AG04450 (cell line): ENCODE data around the gene GTPBP4. TPM values are rescaled to one million over a fixed set of nuclear protein-coding genes. Genes with fewer than 3 reads are reported as not detected.

ENCODE experiments used
- CTCF ChIA-PET: fragments of 300-600, 350-600 bp; formaldehyde crosslinking; extraction: SDS; loops from one replicate; lab custom pipeline; 2022; ENCODE audit warnings: antibody characterized with exemption, inconsistent platforms; lab: Charles Lee
- POLR2A ChIA-PET: fragments of 350-600 bp; formaldehyde crosslinking; extraction: SDS; loops from one replicate; lab custom pipeline; 2021; ENCODE audit warnings: antibody characterized with exemption, inconsistent platforms; lab: Yijun Ruan, JAX
- DNase-seq: peaks from one replicate; pipeline ENCODE4 v3.0.0-alpha.2; 2011; ENCODE audit warnings: low read depth, low spot score
- H3K27ac ChIP-seq: one replicate; pipeline ENCODE4 v1.5.1; 2012; ENCODE audit warnings: low read depth, low read length, control low read depth
- H3K27me3 ChIP-seq: one replicate; pipeline ENCODE4 v1.6.0; 2012; ENCODE audit warnings: low read length; ENCODE audit not compliant: control insufficient read depth, insufficient read depth
- H3K4me3 ChIP-seq: 2 replicates; pipeline ENCODE4 v1.5.1; 2011; ENCODE audit warnings: mild to moderate bottlenecking, low read depth, low read length, control low read depth
- H3K9me3 ChIP-seq: 2 replicates; pipeline ENCODE4 v1.5.1; 2012; ENCODE audit warnings: low read length; ENCODE audit not compliant: control insufficient read depth, insufficient read depth
- polyA plus RNA-seq: library from polyadenylated mRNA; depleted of rRNA; stranded (reverse); fragments of >200 nt; gene quantifications from 2 replicates; pipeline ENCODE4 v1.2.3, GENCODE V29; 2011
- TF ChIP-seq, protein P1 (sequence below): IDR thresholded peaks from 2 replicates; pipeline ENCODE4 v1.5.1; 2011; ENCODE audit warnings: low read depth, low read length, control low read depth, inconsistent platforms

Gene GTPBP4
- polyA plus RNA-seq, 1 experiment, result 34.9 TPM

DNA sequence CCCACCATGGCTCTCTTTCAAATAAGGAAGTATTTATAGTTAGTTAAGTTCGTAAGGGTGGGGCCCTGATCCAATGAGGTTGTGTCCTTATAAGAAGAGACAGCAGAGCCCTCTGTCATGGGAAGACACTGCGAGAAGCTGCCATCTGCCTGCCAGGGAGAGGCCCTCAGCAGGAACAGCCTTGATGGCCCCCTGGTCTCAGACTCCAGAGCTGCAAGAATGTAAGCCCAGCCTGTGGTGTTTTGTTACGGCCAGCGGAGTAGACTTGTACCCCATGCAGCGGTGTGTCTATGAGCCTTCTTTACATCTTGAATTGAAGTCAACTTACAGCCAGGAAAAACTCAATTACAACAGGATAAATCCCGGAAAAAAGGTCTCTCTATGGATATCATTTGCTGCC lies 42.5 kb upstream of the GTPBP4 start:
- no peak overlapping the region for H3K4me3 ChIP-seq
- DNase-seq, result no peak
- peaks cover 9% of the 10 kb centered on the region for H3K27me3 ChIP-seq
- no peaks in the 10 kb centered on the region; the same call in 1 of the 2 replicates for H3K9me3 ChIP-seq
- ChIA-PET POLR2A (no interaction called here), CTCF (no interaction called here)
- H3K27ac ChIP-seq, result no peak overlapping the region
- TF ChIP-seq, protein P1, sequence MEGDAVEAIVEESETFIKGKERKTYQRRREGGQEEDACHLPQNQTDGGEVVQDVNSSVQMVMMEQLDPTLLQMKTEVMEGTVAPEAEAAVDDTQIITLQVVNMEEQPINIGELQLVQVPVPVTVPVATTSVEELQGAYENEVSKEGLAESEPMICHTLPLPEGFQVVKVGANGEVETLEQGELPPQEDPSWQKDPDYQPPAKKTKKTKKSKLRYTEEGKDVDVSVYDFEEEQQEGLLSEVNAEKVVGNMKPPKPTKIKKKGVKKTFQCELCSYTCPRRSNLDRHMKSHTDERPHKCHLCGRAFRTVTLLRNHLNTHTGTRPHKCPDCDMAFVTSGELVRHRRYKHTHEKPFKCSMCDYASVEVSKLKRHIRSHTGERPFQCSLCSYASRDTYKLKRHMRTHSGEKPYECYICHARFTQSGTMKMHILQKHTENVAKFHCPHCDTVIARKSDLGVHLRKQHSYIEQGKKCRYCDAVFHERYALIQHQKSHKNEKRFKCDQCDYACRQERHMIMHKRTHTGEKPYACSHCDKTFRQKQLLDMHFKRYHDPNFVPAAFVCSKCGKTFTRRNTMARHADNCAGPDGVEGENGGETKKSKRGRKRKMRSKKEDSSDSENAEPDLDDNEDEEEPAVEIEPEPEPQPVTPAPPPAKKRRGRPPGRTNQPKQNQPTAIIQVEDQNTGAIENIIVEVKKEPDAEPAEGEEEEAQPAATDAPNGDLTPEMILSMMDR, result no peak

DNA sequence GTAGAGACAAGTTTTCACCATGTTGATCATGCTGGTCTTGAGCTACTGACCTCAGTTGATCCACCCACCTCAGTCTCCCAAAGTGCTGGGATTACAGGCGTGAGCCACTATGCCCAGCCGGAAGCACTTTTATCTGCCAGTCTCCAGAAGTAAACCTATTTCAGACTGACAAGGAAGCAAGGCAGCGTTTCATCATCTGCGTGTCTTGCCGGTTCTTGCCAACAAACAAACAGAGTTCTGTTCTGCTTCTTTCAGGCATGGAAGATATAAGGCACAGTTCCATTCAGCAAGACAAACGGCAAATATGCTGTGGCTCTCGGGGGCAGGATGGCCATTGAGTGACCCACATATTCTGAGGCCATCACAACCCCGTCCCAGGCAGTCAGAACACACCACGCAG lies 41.2 kb upstream of the GTPBP4 start:
- CTCF ChIA-PET, result no interaction called here
- Histone ChIP-seq H3K27me3 (peaks cover 9% of the 10 kb centered on the region), H3K9me3 (no peaks in the 10 kb centered on the region; the same call in 1 of the 2 replicates), H3K27ac (no peak overlapping the region), H3K4me3 (no peak overlapping the region)
- TF ChIP-seq, protein P1, result no peak
- POLR2A ChIA-PET, result no interaction called here
- DNase-seq, result no peak

DNA sequence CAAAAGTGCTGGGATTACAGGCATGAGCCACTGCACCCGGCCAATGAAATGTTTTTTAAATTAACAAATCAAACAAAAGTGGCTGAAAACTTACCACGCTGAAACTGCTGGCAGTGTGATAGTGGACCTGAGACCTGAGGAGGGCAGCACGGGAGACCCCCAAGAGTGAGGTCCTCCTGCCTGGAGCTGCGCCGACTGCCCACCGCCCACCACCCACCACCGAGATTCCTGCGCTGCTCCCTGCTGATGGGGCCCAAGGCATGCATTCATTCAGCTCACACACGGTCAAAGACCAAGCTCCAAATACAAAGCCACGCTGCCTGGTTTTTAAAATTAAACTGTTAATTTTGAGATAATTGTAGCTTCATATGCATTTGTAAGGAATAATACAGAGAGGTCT lies 40.4 kb upstream of the GTPBP4 start:
- CTCF ChIA-PET, result no interaction called here

DNA sequence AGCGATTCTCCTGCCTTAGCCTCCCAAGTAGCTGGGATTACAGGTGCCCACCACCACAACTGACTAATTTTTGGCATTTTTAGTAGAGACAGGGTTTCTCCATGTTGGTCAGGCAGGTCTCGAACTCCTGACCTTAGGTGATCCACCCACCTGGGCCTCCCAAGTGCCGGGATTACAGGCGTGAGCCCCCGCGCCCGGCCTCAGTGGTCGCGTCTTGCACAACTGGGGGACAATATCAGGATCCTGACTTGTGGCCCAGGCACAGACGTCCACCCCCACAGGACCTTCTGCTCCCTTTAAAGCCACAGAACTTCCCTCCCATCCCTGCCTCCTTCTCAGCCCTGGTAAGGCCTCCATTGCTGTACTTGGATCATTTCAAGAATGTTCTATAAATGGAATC lies 39.9 kb upstream of the GTPBP4 start:
- CTCF ChIA-PET, result no interaction called here
- DNase-seq, result no peak
- TF ChIP-seq, protein P1, result no peak
- H3K27ac ChIP-seq, result no peak overlapping the region
- no peaks in the 10 kb centered on the region; the same call in 1 of the 2 replicates for H3K9me3 ChIP-seq
- peaks cover 9% of the 10 kb centered on the region for H3K27me3 ChIP-seq
- POLR2A ChIA-PET, result interaction anchor here (0.6 kb wide), 1 partner anchor 67 kb away, joined by 4 read pairs; no protein-coding TSS in a partner anchor
- no peak overlapping the region for H3K4me3 ChIP-seq

More for the DNA sequence above, 40.4 kb upstream of the GTPBP4 start:
- no peak for DNase-seq
- peaks cover 9% of the 10 kb centered on the region for H3K27me3 ChIP-seq
- no peak overlapping the region for H3K4me3 ChIP-seq
- no peaks in the 10 kb centered on the region; the same call in 1 of the 2 replicates for H3K9me3 ChIP-seq
- TF ChIP-seq, protein P1, result no peak
- POLR2A ChIA-PET, result interaction anchor here (0.6 kb wide), 1 partner anchor 67 kb away, joined by 4 read pairs; no protein-coding TSS in a partner anchor
- no peak overlapping the region for H3K27ac ChIP-seq

DNA sequence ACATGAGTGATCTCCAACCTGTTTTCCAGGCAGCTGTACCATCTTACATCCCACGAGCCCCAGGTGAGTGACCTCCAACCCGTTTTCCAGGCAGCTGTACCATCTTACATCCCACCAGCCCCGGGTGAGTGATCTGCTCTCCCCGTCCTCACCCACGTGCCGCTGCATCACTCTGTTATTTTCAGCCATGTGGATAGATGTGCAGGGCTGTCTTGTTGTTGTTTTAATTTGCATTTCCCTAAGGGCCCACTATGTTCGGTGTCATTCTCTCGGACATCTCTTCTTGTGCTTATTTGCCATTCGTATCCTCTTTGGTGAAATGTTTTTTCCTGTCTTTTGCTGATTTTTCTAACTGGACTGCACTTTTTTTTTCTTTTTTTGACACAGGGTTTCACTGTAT lies 38.8 kb upstream of the GTPBP4 start:
- no peak for DNase-seq
- ChIA-PET POLR2A (no interaction called here), CTCF (interaction anchor here (0.6 kb wide), 1 partner anchor 12 kb away, joined by 4 read pairs; no protein-coding TSS in a partner anchor)
- TF ChIP-seq, protein P1, result no peak
- Histone ChIP-seq H3K4me3 (no peak overlapping the region), H3K27me3 (peaks cover 16% of the 10 kb centered on the region), H3K27ac (no peak overlapping the region), H3K9me3 (no peaks in the 10 kb centered on the region; the same call in 1 of the 2 replicates)
